HepG2 (cell line): ENCODE results near the gene RALB. TPM values are rescaled to one million over a fixed set of nuclear protein-coding genes. Genes with fewer than 3 reads are reported as not detected.

Experiments used
- AKAP8 ChIP-seq: sonication (generic); formaldehyde crosslinking; IDR thresholded peaks from 2 replicates; pipeline ENCODE4 v1.5.1; 2020; ENCODE audit warnings: mild to moderate bottlenecking, missing genetic modification reagents
- BCLAF1 ChIP-seq: fragments of 450-650 bp; IDR thresholded peaks from 2 replicates; pipeline ENCODE4 v1.6.1; 2017; ENCODE audit warnings: mild to moderate bottlenecking
- DNMT1 ChIP-seq: sonication (generic); formaldehyde crosslinking; IDR thresholded peaks from 2 replicates; pipeline ENCODE4 v1.5.1; 2020; ENCODE audit warnings: mild to moderate bottlenecking, missing genetic modification reagents
- EEA1 ChIP-seq: sonication (generic); formaldehyde crosslinking; IDR thresholded peaks from 2 replicates; pipeline ENCODE4 v1.5.1; 2020; ENCODE audit warnings: mild to moderate bottlenecking, missing genetic modification reagents, borderline replicate concordance
- GPBP1L1 ChIP-seq: sonication (generic); formaldehyde crosslinking; IDR thresholded peaks from 2 replicates; pipeline ENCODE4 v1.5.0; 2020; ENCODE audit warnings: mild to moderate bottlenecking, missing genetic modification reagents
- MEIS2 ChIP-seq: sonication (generic); formaldehyde crosslinking; IDR thresholded peaks from 2 replicates; pipeline ENCODE4 v1.9.0; 2021; ENCODE audit warnings: mild to moderate bottlenecking, missing genetic modification reagents
- NONO ChIP-seq, 2 experiments: fragments of 450-650 bp in 1 of 2; sonication (generic) in 1 of 2; formaldehyde crosslinking in 1 of 2; IDR thresholded peaks in 1 of 2; conservative IDR thresholded peaks in 1 of 2; 2 replicates each; pipeline versions ENCODE4 v1.6.1 to v1.8.0; 2017 to 2022; ENCODE audit warnings: mild to moderate bottlenecking in 1 of 2, missing genetic modification reagents in 1 of 2, moderate library complexity in 1 of 2
- PHF8 ChIP-seq: sonication (generic); formaldehyde crosslinking; IDR thresholded peaks from 2 replicates; pipeline ENCODE4 v1.5.0; 2020; ENCODE audit warnings: missing genetic modification reagents
- PITX1 ChIP-seq: sonication (generic); formaldehyde crosslinking; IDR thresholded peaks from 2 replicates; pipeline ENCODE4 v1.5.1; 2020; ENCODE audit warnings: mild to moderate bottlenecking, missing genetic modification reagents
- SALL1 ChIP-seq: sonication (generic); formaldehyde crosslinking; IDR thresholded peaks from 2 replicates; pipeline ENCODE4 v1.8.0; 2022; ENCODE audit warnings: mild to moderate bottlenecking, missing genetic modification reagents
- SNAPC2 ChIP-seq: sonication (generic); formaldehyde crosslinking; IDR thresholded peaks from 2 replicates; pipeline ENCODE4 v1.8.1; 2022; ENCODE audit warnings: mild to moderate bottlenecking, missing genetic modification reagents
- SOX13 ChIP-seq, 3 experiments: fragments of 450-650 bp in 1 of 3; sonication (generic) in 1 of 3; formaldehyde crosslinking in 1 of 3; IDR thresholded peaks in 2 of 3; conservative IDR thresholded peaks in 1 of 3; 2 replicates each; pipeline versions ENCODE4 v1.5.0 to v1.6.1; 2016 to 2020; ENCODE audit warnings: antibody characterized with exemption in 1 of 3, mild to moderate bottlenecking in 1 of 3, missing compliant biosample characterization in 1 of 3, missing genetic modification reagents in 1 of 3, moderate library complexity in 1 of 3
- SP4 ChIP-seq: sonication (generic); formaldehyde crosslinking; IDR thresholded peaks from 2 replicates; pipeline ENCODE4 v1.8.1; 2023; ENCODE audit warnings: mild to moderate bottlenecking, missing genetic modification reagents
- SSRP1 ChIP-seq: IDR thresholded peaks from 2 replicates; pipeline ENCODE4 v1.6.1; 2016; ENCODE audit warnings: control low read depth
- TRIM22 ChIP-seq: fragments of 450-650 bp; IDR thresholded peaks from 2 replicates; pipeline ENCODE4 v1.6.1; 2017
- WIZ ChIP-seq: sonication (generic); formaldehyde crosslinking; IDR thresholded peaks from 2 replicates; pipeline ENCODE4 v1.5.1; 2020; ENCODE audit warnings: mild to moderate bottlenecking, missing genetic modification reagents
- XRCC5 ChIP-seq: fragments of 200-400 bp; formaldehyde crosslinking; optimal IDR thresholded peaks from 2 replicates; pipeline ENCODE3; 2017; ENCODE audit warnings: mild to moderate bottlenecking, low read length
- ZBED4 ChIP-seq: sonication (generic); formaldehyde crosslinking; IDR thresholded peaks from 2 replicates; pipeline ENCODE4 v1.4.0; 2020; ENCODE audit warnings: missing genetic modification reagents, borderline replicate concordance
- ZNF567 ChIP-seq: sonication (generic); formaldehyde crosslinking; IDR thresholded peaks from 2 replicates; pipeline ENCODE4 v1.8.1; 2023; ENCODE audit warnings: mild to moderate bottlenecking, missing genetic modification reagents, borderline replicate concordance
- ZNF792 ChIP-seq: IDR thresholded peaks from 2 replicates; pipeline ENCODE4 v1.6.1; 2016
- polyA plus RNA-seq, 8 experiments: library from polyadenylated mRNA; depleted of rRNA in 3 of 8; stranded (reverse) in 7 of 8; unstranded in 1 of 8; fragments of >200 nt; fragmentation: Illumina TruSeq in 4 of 8; extraction: Trizol in 4 of 8; gene quantifications; 2 replicates each; pipeline versions ENCODE4 v1.2.1 to v1.2.3, GENCODE V29; 2011 to 2016; ENCODE audit warnings: low read depth in 4 of 8, missing spikeins in 1 of 8, mixed read lengths in 1 of 8; ENCODE audit not compliant: insufficient read depth in 1 of 8
- total RNA-seq, 5 experiments: library from RNA; depleted of rRNA; stranded (reverse); fragments of >200 nt; fragmentation: Illumina TruSeq; extraction: Trizol; gene quantifications; 2 replicates each; pipeline ENCODE4 v1.2.3, GENCODE V29; 2016; ENCODE audit warnings: low read depth in 1 of 5

The RALB gene
- total and polyA plus RNA-seq, 2 of the 13 experiments (the other 11 are each of a cell fraction or from before 2014, with no cell fraction given), result 37.8 to 43.2 TPM

GRCh38 chr2:120343433-120344105, 90.9 kb downstream of the RALB start (continued):
- TF ChIP-seq ZNF792 (peak; percentile 72; the same call in 1 of the 2 replicates), AKAP8 (CRISPR knock-in tag) (peak; percentile 55; the same call in 1 of the 2 replicates), TRIM22 (no peak), BCLAF1 (no peak), SSRP1 (CRISPR knock-in tag) (no peak), ZNF567 (CRISPR knock-in tag) (no peak), SALL1 (peak; percentile 63; the same call in 1 of the 2 replicates), PITX1 (peak; percentile 19; the same call in 1 of the 2 replicates), DNMT1 (no peak), MEIS2 (CRISPR knock-in tag) (peak; percentile 59), PHF8 (CRISPR knock-in tag) (0 out of 2 replicates have a peak, but pooled peaks have one; percentile 23), EEA1 (peak; percentile 54; the same call in 1 of the 2 replicates), SNAPC2 (CRISPR knock-in tag) (no peak), SOX13 (IDR thresholded peaks at IDR 0.05) (no peak), SOX13 (CRISPR knock-in tag; conservative IDR thresholded peaks at IDR 0.05 in 1 of 2, IDR thresholded peaks at IDR 0.05 in 1 of 2) (peak in 1 of 2 experiments; percentile 29; a peak in 1 of 4 replicates), NONO (IDR thresholded peaks at IDR 0.05) (no peak), NONO (CRISPR knock-in tag; conservative IDR thresholded peaks at IDR 0.05) (peak; percentile 76; the same call in 1 of the 2 replicates), WIZ (CRISPR knock-in tag) (peak; percentile 58; the same call in 1 of the 2 replicates), XRCC5 (peak; percentile 53), ZBED4 (CRISPR knock-in tag) (peak; percentile 91), SP4 (no peak), GPBP1L1 (CRISPR knock-in tag) (no peak)
